Lower leg skin (tissue), 3 donors: ENCODE data around the gene AQP3.

Experiments used
- CTCF ChIP-seq, 3 donors: fragments of 450-650 bp; IDR thresholded peaks; one replicate each; pipeline ENCODE4 v1.5.1; 2016; ENCODE audit warnings: antibody characterized with exemption in 3 of 3, mild to moderate bottlenecking in 3 of 3, moderate library complexity in 2 of 3
- POLR2A ChIP-seq, 2 donors: fragments of 450-650 bp; IDR thresholded peaks; one replicate each; pipeline ENCODE4 v1.6.1; 2016 to 2017; ENCODE audit warnings: antibody characterized with exemption in 2 of 2, mild to moderate bottlenecking in 1 of 2, moderate library complexity in 1 of 2

DNA sequence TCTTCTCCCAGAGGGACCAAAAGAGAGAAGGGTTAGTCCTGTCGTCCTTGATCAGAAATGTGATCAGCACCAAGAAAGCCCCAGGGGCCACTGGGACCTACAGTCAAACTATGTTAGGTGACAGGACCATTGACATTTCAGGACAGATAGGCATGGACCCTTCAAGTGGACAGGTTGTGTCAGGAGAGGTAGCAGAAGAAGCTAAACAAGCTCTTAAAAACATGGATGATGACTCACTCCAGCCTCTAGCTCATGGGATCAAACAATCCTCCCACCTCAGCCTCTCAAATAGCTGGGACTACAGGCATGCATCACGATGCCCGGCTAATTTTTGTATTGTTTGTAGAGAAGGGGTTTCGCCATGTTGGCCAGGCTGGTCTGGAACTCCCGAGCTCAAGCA is 2.3 kb upstream of the AQP3 start:
- TF ChIP-seq POLR2A (IDR thresholded peaks at IDR 0.05) (no peak), CTCF (IDR thresholded peaks at IDR 0.05) (no peak)
